ENCODE data around the gene SSR1.

Gene SSR1

GRCh38 chr6:7256785-7257184 is 56.2 kb downstream of the SSR1 start:
- Histone ChIP-seq H3K9me3 (ENCODE audit: severe bottlenecking) (no peaks in the 10 kb centered on the region), H3K4me3 (ENCODE audit: severe bottlenecking) (no peak overlapping the region), H3K27me3 (ENCODE audit: insufficient read depth, poor library complexity, severe bottlenecking) (no peaks in the 10 kb centered on the region), H3K4me1 (ENCODE audit: insufficient read depth, poor library complexity, severe bottlenecking) (peaks cover 7% of the 10 kb centered on the region), H3K27ac (ENCODE audit: poor library complexity, severe bottlenecking) (no peak overlapping the region), H3K36me3 (ENCODE audit: low read depth) (peaks cover 4% of the 10 kb centered on the region; the same call in 1 of the 2 replicates)
- TF ChIP-seq CTCF (IDR thresholded peaks at IDR 0.05; ENCODE audit: poor library complexity, severe bottlenecking) = no peak
- no peak for ATAC-seq (ENCODE audit: low read depth)
- DNase-seq (ENCODE audit: low spot score) = no peak

GRCh38 chr6:7255918-7256317 is 57.1 kb downstream of the SSR1 start:
- no peak for DNase-seq (ENCODE audit: low spot score)
- H3K4me1 ChIP-seq (ENCODE audit: insufficient read depth, poor library complexity, severe bottlenecking) = peaks cover 6% of the 10 kb centered on the region
- H3K9me3 ChIP-seq (ENCODE audit: severe bottlenecking) = no peaks in the 10 kb centered on the region
- TF ChIP-seq CTCF (IDR thresholded peaks at IDR 0.05; ENCODE audit: poor library complexity, severe bottlenecking) = no peak
- no peaks in the 10 kb centered on the region for H3K27me3 ChIP-seq (ENCODE audit: insufficient read depth, poor library complexity, severe bottlenecking)
- no peak overlapping the region for H3K27ac ChIP-seq (ENCODE audit: poor library complexity, severe bottlenecking)
- ATAC-seq (ENCODE audit: low read depth) = no peak
- peaks cover 9% of the 10 kb centered on the region for H3K36me3 ChIP-seq (ENCODE audit: low read depth)
- H3K4me3 ChIP-seq (ENCODE audit: severe bottlenecking) = no peak overlapping the region

GRCh38 chr6:7254980-7255835 is 57.8 kb downstream of the SSR1 start:
- no peaks in the 10 kb centered on the region for H3K9me3 ChIP-seq (ENCODE audit: severe bottlenecking)
- no peaks in the 10 kb centered on the region for H3K27me3 ChIP-seq (ENCODE audit: insufficient read depth, poor library complexity, severe bottlenecking)
- H3K36me3 ChIP-seq (ENCODE audit: low read depth) = peaks cover 17% of the 10 kb centered on the region
- ATAC-seq (ENCODE audit: low read depth) = no peak
- H3K4me3 ChIP-seq (ENCODE audit: severe bottlenecking) = no peak overlapping the region
- no peak overlapping the region for H3K27ac ChIP-seq (ENCODE audit: poor library complexity, severe bottlenecking)
- H3K4me1 ChIP-seq (ENCODE audit: insufficient read depth, poor library complexity, severe bottlenecking) = no peaks in the 10 kb centered on the region
- no peak for TF ChIP-seq CTCF (IDR thresholded peaks at IDR 0.05; ENCODE audit: poor library complexity, severe bottlenecking)
- no peak for DNase-seq (ENCODE audit: low spot score)

GRCh38 chr6:7252390-7252789 is 60.6 kb downstream of the SSR1 start:
- peaks cover 43% of the 10 kb centered on the region for H3K36me3 ChIP-seq (ENCODE audit: low read depth)
- no peak overlapping the region for H3K4me3 ChIP-seq (ENCODE audit: severe bottlenecking)
- ATAC-seq (ENCODE audit: low read depth) = no peak

More at GRCh38 chr6:7252390-7252789, 60.6 kb downstream of the SSR1 start:
- Histone ChIP-seq H3K27me3 (ENCODE audit: insufficient read depth, poor library complexity, severe bottlenecking) (no peaks in the 10 kb centered on the region), H3K27ac (ENCODE audit: poor library complexity, severe bottlenecking) (no peak overlapping the region), H3K9me3 (ENCODE audit: severe bottlenecking) (no peaks in the 10 kb centered on the region), H3K4me1 (ENCODE audit: insufficient read depth, poor library complexity, severe bottlenecking) (no peaks in the 10 kb centered on the region)
- TF ChIP-seq CTCF (IDR thresholded peaks at IDR 0.05; ENCODE audit: poor library complexity, severe bottlenecking) = no peak
- no peak for DNase-seq (ENCODE audit: low spot score)
